GM18858 (cell line): ENCODE measurements around the gene FANCG.
A peak's percentile ranks its signal among the peaks of the same experiment; 100 is the strongest.

Experiments
- ATAC-seq: cut with Tn5 transposase; IDR thresholded peaks from one replicate; pipeline ENCODE4 v1.9.1; 2021; ENCODE audit not compliant: unreplicated experiment

The FANCG gene

DNA sequence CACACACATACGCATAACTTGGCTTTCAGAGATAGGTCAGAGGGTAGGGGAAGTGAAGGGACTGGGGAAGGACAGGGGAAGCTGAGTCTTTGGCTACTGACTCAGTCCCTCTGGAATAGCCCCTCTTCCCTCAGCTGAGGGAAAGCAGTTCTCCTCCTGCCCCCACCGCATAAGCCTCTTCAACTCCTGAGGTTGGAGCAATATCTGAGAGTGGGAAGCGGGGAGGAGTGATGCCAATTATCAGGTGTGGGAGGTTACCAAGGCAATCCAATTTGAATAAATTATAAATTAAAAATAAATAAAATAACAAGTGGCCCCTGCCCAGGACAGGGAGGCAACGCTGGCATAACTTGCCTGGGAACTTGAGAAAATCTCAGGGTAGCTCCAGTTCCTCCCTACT, 24.8 kb upstream of the FANCG start:
- ATAC-seq = no peak

DNA sequence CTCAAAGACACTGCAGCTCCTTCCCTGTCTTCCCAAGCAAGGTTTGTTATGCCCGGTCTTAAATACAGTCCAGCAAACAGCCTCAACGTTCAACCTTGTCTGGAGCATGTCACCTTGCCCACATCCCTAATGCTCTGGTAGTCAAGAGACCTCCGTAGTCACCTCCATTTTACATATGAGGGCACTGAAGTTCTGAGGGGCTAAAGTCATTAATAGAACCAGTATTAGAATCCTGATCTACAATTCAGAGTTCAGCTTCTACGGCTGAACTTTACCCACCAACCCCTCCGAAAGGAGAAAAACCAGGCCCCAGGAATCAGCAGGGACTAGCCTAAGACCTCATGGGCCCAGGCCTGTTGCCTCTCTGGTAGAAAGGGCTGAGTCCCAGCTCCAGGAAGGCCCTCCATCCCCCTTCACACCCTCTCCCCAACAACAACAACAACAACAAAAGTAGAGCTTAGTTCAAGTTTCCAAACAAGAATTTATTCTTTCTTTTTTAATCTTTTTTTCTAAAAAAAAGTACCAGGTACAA, 24.0 kb upstream of the FANCG start:
- ATAC-seq = no peak

- ATAC-seq = peak; percentile 93
Measured at GRCh38 chr9:35102769-35103659, 23.3 kb upstream of the FANCG start, which contains the start of gene STOML2. TSS of gene STOML2 (minus strand) at chr9:35103131. CDS start at chr9:35103094, 37 bp downstream.

DNA sequence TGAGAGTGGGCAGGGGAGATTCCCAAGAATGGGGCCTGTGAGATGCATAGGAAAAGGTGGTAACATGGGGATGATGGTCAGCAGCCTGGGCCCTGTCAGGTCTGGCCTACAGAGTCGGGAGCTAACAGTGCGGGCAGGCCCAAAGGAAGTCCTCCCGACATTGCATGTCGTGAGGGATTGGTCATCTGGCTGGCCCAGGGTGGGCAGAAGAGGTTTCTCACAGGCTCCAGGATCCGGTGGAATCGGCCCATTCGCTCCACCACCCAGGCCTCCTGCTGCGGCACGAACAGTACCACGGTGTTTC, 22.7 kb upstream of the FANCG start:
- no peak for ATAC-seq

DNA sequence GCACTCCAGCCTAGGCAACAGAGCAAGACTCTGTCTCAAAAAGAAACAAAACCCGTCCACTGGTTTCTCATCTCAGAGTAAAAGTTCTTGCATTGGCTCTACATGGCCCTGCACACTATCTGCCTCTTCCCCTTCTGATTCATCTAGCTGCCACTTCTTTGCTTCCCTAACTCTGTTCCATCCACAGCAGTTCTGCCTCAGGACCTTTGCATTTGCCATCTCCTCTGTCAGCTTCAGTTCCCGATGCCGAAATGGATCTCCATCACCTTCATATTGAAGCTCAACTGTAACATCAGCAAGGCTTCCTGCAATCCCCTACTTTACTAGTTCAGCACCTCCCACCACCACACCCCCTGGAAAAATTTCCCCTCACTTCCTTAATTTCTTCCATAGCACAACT, 17.8 kb upstream of the FANCG start:
- no peak for ATAC-seq

DNA sequence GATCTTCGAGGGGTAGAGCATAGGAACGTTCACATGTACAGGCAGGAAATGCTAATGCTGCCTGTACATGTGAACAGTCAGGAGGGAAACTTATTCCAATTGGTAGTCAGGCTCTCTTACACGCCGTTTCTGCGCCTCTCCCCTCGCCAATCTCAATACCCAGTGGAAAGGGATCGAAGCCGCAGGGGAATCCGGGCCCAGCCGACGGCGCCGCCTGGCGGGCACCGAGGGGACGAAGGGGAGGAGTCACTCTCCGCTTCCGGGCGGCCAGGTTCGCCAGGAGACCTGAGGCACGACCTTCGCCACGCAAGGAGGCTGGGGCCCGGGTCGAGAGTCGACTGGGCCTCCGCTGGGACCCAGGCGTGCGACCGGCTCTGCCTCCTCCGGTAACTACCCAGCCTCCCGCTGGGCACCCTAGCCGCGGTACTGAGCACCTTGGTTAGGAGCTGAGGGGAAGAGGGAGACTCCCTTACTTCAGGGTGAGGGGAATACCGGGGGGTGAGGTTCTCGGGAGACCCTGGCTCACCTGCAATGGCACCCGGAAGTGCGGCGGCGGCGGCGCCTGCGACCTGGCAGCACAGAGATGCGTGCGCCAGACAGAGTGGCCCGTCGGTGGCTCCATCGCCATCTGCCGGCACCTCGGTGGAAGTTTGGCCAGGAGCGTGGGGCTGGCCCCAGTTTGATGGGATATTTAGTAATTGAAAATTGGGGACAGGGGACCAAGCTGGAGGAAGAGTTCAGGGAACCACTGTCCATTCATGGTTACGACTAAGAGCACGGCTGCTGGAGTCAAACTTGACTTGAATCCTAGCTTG, 16.5 kb upstream of the FANCG start, which contains the start of gene PIGO:
TSS of gene PIGO (minus strand) at position 557 of the 815 bp plus-strand sequence. CDS start 1,026 bp downstream, outside the sequence.
- peak; percentile 75 for ATAC-seq

- ATAC-seq = no peak
Measured at GRCh38 chr9:35091536-35091935, 11.8 kb upstream of the FANCG start.

GRCh38 chr9:35089434-35089833, 9.7 kb upstream of the FANCG start:
- no peak for ATAC-seq

GRCh38 chr9:35085078-35085477, 5.3 kb upstream of the FANCG start:
- ATAC-seq = no peak

DNA sequence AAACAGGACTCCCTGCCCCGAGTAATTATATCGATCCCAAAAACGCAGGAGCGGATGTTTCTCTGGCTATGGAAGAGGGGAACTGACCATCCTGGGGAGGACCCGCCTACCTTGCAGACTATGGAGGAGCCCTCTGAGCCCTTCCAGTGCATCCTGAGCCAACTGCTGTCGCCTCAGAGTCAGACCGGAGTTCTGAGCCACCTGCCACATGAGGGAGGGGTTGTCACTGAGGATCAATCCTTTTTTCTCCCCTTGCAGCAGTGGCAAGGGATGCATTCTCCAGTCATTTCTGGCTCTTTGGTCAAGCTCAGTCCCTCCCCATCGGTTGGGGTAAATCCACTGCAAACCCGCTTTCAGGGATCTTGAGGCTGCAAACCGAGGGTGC, 709 bp downstream of the FANCG start:
- ATAC-seq = no peak

GRCh38 chr9:35078066-35078465, 1.7 kb downstream of the FANCG start:
- ATAC-seq = no peak

DNA sequence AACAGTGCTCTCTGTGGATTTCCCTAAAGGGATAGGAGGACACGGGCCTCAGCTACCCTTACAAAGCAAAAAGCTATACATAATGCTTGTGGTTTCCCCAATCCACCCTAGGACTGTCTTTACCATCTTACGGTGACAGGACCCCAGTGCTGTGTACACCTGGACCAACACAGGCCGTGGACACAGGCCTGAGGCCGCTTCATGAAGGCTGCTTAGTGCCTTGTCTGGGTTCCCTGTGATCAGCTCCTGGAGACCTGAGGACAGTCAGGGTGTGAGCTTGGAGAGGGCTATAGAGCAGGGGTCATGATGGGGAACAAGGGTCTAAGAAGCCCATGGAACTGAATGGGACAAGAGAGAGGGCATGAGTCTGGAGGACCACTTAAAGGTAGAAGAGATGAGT, 2.9 kb downstream of the FANCG start:
- no peak for ATAC-seq

GRCh38 chr9:35075358-35075757, 4.4 kb downstream of the FANCG start:
- ATAC-seq = no peak

DNA sequence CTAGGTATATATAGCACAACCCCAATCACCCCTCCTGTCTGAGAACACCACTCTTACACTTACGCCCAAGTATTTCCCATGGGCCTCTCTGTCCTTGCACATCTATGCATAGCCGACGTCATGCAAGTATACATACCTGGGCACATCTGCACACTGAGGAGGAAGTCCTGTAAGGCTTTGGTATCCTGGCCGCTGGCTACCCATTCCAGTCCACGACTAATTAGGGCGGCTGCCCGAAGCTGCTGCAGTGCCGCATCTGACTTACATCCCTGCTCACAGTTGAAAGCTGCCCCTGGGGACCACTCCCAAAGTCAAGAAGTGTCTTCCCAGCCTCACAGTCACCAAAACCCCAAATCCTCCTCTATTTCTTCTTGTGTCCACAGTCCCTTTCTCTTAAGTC, 5.0 kb downstream of the FANCG start:
- no peak for ATAC-seq

GRCh38 chr9:35074141-35074540, 5.6 kb downstream of the FANCG start:
- ATAC-seq = no peak

GRCh38 chr9:35073279-35073612, 6.5 kb downstream of the FANCG start:
- no peak for ATAC-seq

GRCh38 chr9:35072461-35073278, 7.1 kb downstream of the FANCG start, which contains the start of gene VCP:
TSS of gene VCP (minus strand) at chr9:35072625. CDS start at chr9:35072353, 272 bp downstream.
- ATAC-seq = peak; percentile 82

DNA sequence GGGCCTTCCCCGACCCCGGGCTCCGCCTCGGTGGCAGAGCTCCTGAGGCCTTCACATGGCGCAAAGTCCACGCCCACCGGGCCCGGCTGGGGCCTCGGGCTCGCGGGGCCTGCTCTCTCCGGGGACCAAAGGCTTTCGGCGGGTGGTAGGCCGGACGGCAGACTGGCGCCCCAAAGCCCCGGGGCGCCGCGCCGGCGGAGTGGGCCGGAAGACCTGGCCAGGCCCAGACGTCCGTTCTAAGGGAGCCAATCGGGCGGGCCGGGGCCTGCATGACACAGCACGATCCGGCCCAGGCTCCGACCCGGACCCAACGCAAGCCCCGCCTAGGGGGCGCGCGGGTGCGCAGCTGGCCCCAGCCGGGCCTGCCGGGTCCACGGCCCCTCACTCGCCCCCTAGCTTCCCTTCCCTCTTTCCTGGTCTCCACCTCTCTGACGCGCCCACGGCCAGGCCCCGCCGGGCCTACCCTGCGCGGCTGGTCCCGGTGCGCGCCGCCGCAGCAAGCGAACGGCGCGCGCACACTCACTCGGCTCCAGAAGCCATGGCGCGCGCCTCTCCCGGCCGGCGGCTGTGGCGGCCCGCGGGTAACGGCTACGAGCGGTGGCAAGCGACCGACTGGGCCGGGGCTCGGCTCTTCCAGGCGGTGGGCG, 7.8 kb downstream of the FANCG start:
- ATAC-seq = peak; percentile 41

GRCh38 chr9:35070823-35071813, 8.6 kb downstream of the FANCG start:
- ATAC-seq = no peak
